CD4-positive, alpha-beta T cell treated with Interleukin-6 at 100 ng/mL for 8 hours (primary cell): ENCODE results near the gene L2HGDH.

Experiments
- DNase-seq: peaks from one replicate; pipeline ENCODE4 v3.0.0-alpha.2; 2020; ENCODE audit warnings: mixed read lengths, low spot score

Gene L2HGDH

DNA sequence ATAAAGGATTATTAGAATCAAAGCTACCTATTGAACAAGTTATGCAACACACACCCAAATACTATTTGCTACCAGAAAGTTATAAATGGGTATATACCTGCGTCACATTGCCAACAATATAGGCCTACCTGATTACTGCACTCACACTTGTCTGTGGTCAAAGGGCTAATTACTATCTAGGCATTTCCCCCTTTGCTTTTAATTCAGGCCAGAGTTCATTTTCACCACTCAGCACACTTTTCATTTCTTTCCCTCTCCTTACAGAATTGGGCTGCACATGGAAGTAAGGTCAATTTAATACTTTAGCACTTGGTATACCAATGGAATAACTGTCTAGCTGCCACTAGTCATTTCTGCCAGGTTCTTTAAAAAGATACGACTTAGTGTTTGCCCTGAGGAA lies 82.3 kb downstream of the L2HGDH start:
- DNase-seq = no peak

DNA sequence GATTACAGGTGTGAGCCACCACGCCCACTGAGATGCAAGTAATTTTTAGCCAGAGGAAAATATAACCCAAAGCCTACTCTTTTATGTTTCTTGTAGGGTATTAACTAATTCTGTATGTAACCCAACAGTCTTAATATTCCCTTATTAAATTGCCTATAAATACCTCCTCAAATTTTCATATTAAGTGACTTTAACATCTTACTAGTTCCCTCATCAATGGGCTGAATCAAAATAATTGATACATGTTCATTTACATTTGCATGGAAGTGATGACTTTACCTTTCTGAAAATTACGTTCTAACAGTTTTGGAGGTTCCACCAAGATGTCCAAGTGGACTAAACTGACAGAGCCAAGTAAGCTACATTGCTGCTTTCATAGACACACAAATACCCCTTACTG lies 83.7 kb downstream of the L2HGDH start:
- no peak for DNase-seq

GRCh38 chr14:50225974-50226297 lies 86.1 kb downstream of the L2HGDH start:
- no peak for DNase-seq

DNA sequence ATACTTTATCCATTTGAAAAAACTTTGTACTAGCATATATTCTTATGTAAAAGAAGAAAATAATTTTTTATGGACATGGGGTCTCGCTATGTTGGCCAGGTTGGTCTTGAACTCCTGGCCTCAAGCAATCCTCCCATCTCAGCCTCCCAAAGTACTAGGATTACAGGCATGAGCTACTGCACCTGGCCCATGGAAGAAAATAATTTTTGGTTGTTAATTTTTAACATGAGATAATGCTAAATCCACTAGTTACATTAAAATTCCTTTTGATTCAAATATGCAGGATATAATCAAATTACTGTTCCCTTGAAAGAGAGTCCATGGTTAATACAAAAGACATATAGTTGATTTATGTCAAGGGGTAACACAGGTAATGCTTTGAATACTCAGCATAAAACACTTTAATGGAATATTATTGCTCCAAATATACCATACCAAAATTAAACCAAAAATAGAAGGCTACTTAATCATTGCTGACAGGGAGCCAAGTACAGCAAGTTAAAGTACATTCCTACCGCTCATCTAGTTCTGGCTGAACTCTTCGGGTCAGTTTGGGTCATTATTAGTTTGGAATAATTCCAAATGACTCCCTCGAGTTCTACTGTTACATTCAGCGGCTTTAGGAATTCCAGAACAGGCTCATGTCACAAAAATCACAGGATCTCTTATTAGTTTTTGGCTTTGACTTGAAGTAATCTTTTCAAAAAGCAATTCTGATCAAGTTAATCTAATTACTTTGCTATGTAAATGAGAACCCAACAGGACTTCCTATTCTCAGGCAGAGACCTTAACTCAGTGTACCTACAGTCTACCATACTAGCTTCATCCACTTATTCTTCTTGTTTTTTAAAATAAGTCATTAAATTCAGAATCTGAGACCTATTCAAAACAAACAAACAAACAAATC lies 86.7 kb downstream of the L2HGDH start:
- no peak for DNase-seq

DNA sequence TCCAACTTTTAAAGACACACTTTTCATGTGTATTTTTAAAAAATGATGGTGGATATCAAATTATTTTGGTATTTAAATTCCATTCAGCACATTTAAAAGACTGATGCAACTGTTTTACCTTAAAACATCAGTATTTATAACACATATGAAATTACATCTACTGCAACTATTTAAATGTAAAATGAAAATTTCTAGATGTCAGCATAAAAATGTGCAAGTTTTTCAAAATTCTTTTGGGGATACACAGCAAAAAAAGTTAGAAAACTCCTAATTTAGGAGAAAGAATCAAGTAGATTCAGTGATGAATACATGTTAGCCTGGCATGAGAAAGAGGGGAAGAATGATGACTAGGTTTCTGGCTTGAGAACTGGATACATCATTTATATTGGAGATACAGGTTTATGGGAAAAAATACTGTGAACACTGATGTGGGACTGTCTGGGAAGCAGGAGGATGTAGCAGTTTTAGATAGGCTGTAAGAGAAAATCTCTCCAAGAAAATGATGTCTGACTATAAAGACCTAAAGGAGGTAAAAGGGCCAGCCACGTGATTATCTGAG lies 89.9 kb downstream of the L2HGDH start:
- DNase-seq = no peak

GRCh38 chr14:50218501-50218900 lies 93.5 kb downstream of the L2HGDH start:
- DNase-seq = no peak

GRCh38 chr14:50215416-50215815 lies 96.6 kb downstream of the L2HGDH start:
- DNase-seq = no peak

GRCh38 chr14:50213795-50214194 lies 98.2 kb downstream of the L2HGDH start:
- DNase-seq = no peak

DNA sequence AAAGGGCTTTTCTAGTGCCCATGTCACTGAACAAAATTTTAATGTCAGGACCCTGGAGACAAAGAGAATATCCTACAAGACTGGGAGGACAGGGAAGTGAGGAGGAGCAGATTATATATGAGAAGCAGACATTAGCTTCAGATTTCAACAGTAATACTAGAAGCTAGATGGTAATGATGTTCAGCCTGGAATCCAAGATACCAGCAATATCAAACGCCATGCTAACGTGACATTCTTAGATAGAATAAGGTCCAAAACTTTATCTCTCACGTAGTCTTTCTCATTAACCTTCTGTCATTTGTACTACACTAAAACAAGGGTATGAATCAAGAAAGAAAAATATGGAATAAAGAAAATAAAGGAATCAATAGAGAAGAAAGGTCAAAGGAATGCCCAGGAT lies 99.3 kb downstream of the L2HGDH start:
- DNase-seq = no peak

DNA sequence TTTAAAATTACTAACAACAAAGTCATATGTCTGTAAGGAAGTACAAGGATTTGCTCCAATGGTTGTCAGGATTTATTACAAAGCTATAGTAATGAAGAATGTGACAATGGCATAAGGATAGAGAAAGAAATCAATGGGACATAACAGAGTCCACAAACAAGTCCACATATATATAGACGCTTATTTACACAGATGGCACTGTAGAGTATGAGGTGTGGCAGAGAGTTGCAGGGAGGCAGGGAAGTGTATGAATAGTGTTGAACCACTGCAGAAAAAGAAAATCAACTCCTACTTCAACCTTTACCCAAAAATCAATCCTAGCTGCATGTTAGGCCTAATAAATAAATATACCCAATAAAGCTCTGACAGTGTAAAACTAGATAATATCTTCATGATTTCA lies 102.0 kb downstream of the L2HGDH start:
- no peak for DNase-seq

GRCh38 chr14:50198499-50198898 lies 113.5 kb downstream of the L2HGDH start:
- DNase-seq = no peak

DNA sequence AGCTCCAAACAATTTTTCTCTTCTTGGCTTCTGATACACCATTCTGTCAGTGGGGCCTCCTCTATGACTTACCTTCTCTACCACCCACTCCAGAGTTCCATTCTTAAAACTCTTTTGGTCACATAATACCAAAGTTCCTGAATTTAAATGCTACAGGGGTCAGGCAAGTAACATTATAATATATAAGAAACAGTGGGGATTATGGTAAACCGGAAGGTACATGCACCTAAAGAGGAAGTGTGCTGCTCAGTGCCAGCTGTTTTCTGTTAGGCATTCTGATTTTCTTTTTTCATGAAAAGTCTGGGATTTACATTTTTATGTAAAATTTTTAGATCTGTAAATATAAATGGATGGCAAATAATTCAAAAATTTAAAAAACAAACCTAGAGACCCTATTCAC lies 120.5 kb downstream of the L2HGDH start:
- DNase-seq = no peak
